Fibroblast of lung (primary cell): ENCODE results near the gene FHIT. TPM values are rescaled to one million over a fixed set of nuclear protein-coding genes. Genes with fewer than 3 reads are reported as not detected.

Experiments
- DNase-seq, 2 donors: peaks; one replicate each; pipeline versions ENCODE4 v3.0.0 to v3.0.0-alpha.2; 2010; ENCODE audit warnings: low read depth in 2 of 2
- H2AFZ ChIP-seq: 2 replicates; pipeline ENCODE4 v1.5.1; 2012; ENCODE audit warnings: low read length, control low read depth, inconsistent platforms
- H3K27ac ChIP-seq: 2 replicates; pipeline ENCODE4 v1.5.1; 2011; ENCODE audit warnings: low read length, control low read depth; ENCODE audit not compliant: insufficient read depth
- H3K27me3 ChIP-seq: 2 replicates; pipeline ENCODE4 v1.5.1; 2011; ENCODE audit warnings: mild to moderate bottlenecking, low read length; ENCODE audit not compliant: control insufficient read depth, insufficient read depth
- H3K36me3 ChIP-seq: 2 replicates; pipeline ENCODE4 v1.5.1; 2011; ENCODE audit warnings: low read length; ENCODE audit not compliant: control insufficient read depth, insufficient read depth
- H3K4me1 ChIP-seq: 2 replicates; pipeline ENCODE4 v1.5.1; 2011; ENCODE audit warnings: low read length; ENCODE audit not compliant: control insufficient read depth, insufficient read depth; ENCODE audit errors: extremely low read depth
- H3K4me2 ChIP-seq: 2 replicates; pipeline ENCODE4 v1.5.1; 2011; ENCODE audit warnings: low read length, control low read depth; ENCODE audit not compliant: insufficient read depth; ENCODE audit errors: extremely low read depth
- H3K4me3 ChIP-seq, 4 experiments: fragments of 200-600 bp in 1 of 4; sonication (generic) in 1 of 4; replicated peaks in 1 of 4; 2 replicates each; pipeline ENCODE4 v1.5.1; 2011 to 2016; ENCODE audit warnings: low read length in 4 of 4, low read depth in 3 of 4, mild to moderate bottlenecking in 3 of 4, control low read depth in 2 of 4, inconsistent platforms in 1 of 4, mixed read lengths in 1 of 4; ENCODE audit not compliant: insufficient read depth in 1 of 4; ENCODE audit errors: control extremely low read depth in 1 of 4
- H3K79me2 ChIP-seq: 2 replicates; pipeline ENCODE4 v1.5.1; 2012; ENCODE audit warnings: mild to moderate bottlenecking, low read length, inconsistent platforms; ENCODE audit not compliant: control insufficient read depth, insufficient read depth
- H3K9ac ChIP-seq: 2 replicates; pipeline ENCODE4 v1.5.1; 2011; ENCODE audit warnings: mild to moderate bottlenecking, low read length, control low read depth; ENCODE audit not compliant: insufficient read depth
- H3K9me3 ChIP-seq: 2 replicates; pipeline ENCODE4 v1.5.1; 2012; ENCODE audit warnings: low read depth, low read length; ENCODE audit not compliant: control insufficient read depth, insufficient read depth
- H4K20me1 ChIP-seq: 2 replicates; pipeline ENCODE4 v1.5.1; 2011; ENCODE audit warnings: low read length; ENCODE audit not compliant: control insufficient read depth, insufficient read depth; ENCODE audit errors: extremely low read depth
- CTCF ChIP-seq, 2 donors: IDR thresholded peaks in 1 of 2; conservative IDR thresholded peaks in 1 of 2; 1 replicate in 1 of 2; 2 replicates in 1 of 2; pipeline ENCODE4 v1.5.1; 2011 to 2012; ENCODE audit warnings: low read length in 2 of 2, control low read depth in 1 of 2, inconsistent platforms in 1 of 2, low read depth in 1 of 2, mild to moderate bottlenecking in 1 of 2
- EZH2 ChIP-seq: IDR thresholded peaks from 2 replicates; pipeline ENCODE4 v1.5.1; 2012; ENCODE audit warnings: low read length, control low read depth, mild to moderate bottlenecking; ENCODE audit errors: missing control alignments
- polyA plus RNA-seq, 2 donors: library from polyadenylated mRNA; depleted of rRNA in 1 of 2; stranded (reverse) in 1 of 2; unstranded in 1 of 2; fragments of >200 nt; gene quantifications; 2 replicates each; pipeline ENCODE4 v1.2.1, GENCODE V29; 2011 to 2012; ENCODE audit warnings: missing spikeins in 1 of 2
- total RNA-seq: library from RNA; depleted of rRNA; stranded (reverse); fragments of >200 nt; gene quantifications from 2 replicates; pipeline ENCODE4 v1.2.1, GENCODE V29; 2014

Gene FHIT
- total and polyA plus RNA-seq, 2 donors (not counting 1 experiment from before 2014, with no cell fraction given): 0.79 to 2.1 TPM

GRCh38 chr3:60801307-60801706, 449.9 kb downstream of the FHIT start:
- no peak overlapping the region for H2AFZ ChIP-seq
- H3K4me3 ChIP-seq: no peak overlapping the region

GRCh38 chr3:60798456-60798855, 452.8 kb downstream of the FHIT start:
- Histone ChIP-seq H3K9me3 (no peaks in the 10 kb centered on the region), H3K4me2 (no peak overlapping the region), H3K4me3 (no peak overlapping the region), H3K9ac (no peak overlapping the region), H3K4me1 (no peaks in the 10 kb centered on the region), H3K27me3 (no peaks in the 10 kb centered on the region), H4K20me1 (no peaks in the 10 kb centered on the region), H3K79me2 (no peaks in the 10 kb centered on the region), H2AFZ (no peak overlapping the region), H3K36me3 (no peaks in the 10 kb centered on the region), H3K27ac (no peak overlapping the region)
- no peak for DNase-seq
- TF ChIP-seq CTCF (conservative IDR thresholded peaks at IDR 0.05 in 1 of 2, IDR thresholded peaks at IDR 0.05 in 1 of 2; ENCODE audit: low read depth in 1 of 2, low read length in 2 of 2): no peak
- no peak for TF ChIP-seq EZH2

More at GRCh38 chr3:60801307-60801706, 449.9 kb downstream of the FHIT start:
- no peak for TF ChIP-seq CTCF (conservative IDR thresholded peaks at IDR 0.05 in 1 of 2, IDR thresholded peaks at IDR 0.05 in 1 of 2; ENCODE audit: low read depth in 1 of 2, low read length in 2 of 2)
- TF ChIP-seq EZH2: no peak
- Histone ChIP-seq H3K36me3 (no peaks in the 10 kb centered on the region), H3K27me3 (no peaks in the 10 kb centered on the region), H3K9me3 (no peaks in the 10 kb centered on the region), H3K27ac (no peak overlapping the region), H3K4me1 (no peaks in the 10 kb centered on the region), H3K79me2 (no peaks in the 10 kb centered on the region), H3K9ac (no peak overlapping the region), H4K20me1 (no peaks in the 10 kb centered on the region), H3K4me2 (no peak overlapping the region)
- DNase-seq: no peak

DNA sequence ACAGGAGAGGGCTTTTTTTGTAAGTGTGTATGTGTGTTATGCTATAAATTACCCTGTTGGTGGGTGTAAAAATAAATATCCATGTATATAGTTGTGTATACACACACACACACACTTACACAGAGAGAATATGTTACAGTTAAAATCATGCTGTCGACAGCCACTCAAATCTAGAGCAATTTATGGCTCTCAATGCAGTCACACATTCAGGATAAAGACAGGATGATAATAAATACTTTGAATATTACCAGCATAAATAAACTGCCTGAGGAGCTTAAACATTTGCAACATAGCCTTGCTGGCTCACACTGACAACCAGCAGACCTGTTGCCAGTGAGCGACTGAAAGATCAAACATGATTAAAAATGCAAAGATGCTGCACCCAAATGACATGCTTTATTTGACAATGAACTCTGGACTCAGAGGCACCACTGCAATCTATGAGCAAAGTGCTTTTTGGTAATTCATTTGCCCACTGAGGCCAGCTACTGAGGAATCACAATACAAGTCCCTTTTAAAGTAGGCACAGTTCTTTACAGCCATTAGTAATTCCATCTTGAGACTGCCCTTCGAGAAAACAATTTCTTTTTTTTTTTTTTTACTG, 458.9 kb downstream of the FHIT start:
- no peak overlapping the region for H2AFZ ChIP-seq
- no peaks in the 10 kb centered on the region for H3K27me3 ChIP-seq
- no peak overlapping the region for H3K4me2 ChIP-seq
- no peak for DNase-seq
- no peak overlapping the region for H3K4me3 ChIP-seq
- H3K36me3 ChIP-seq: no peaks in the 10 kb centered on the region
- H3K9ac ChIP-seq: no peak overlapping the region
- H3K27ac ChIP-seq: no peak overlapping the region
- H3K9me3 ChIP-seq: no peaks in the 10 kb centered on the region
- no peaks in the 10 kb centered on the region for H3K79me2 ChIP-seq
- no peaks in the 10 kb centered on the region for H4K20me1 ChIP-seq
- no peaks in the 10 kb centered on the region for H3K4me1 ChIP-seq
- TF ChIP-seq EZH2: no peak
- TF ChIP-seq CTCF (conservative IDR thresholded peaks at IDR 0.05 in 1 of 2, IDR thresholded peaks at IDR 0.05 in 1 of 2; ENCODE audit: low read depth in 1 of 2, low read length in 2 of 2): no peak
